HEK293 (cell line): ENCODE data around the gene BLACAT1.

Experiments used
- CTCF ChIA-PET: fragments of 350-600 bp; formaldehyde crosslinking; extraction: SDS; loops from one replicate; lab custom pipeline; 2021; ENCODE audit warnings: antibody characterized with exemption; lab: Yijun Ruan, JAX
- POLR2A ChIA-PET: fragments of 300-600 bp; formaldehyde crosslinking; extraction: SDS; loops from one replicate; lab custom pipeline; 2020; ENCODE audit warnings: antibody characterized with exemption, inconsistent platforms; lab: Yijun Ruan, JAX
- H3K27ac ChIP-seq: fragments of 200-500 bp; sonication (Bioruptor generic); 2 replicates; pipeline ENCODE4 v1.5.1; 2014; ENCODE audit warnings: low read depth, low read length, control low read depth, inconsistent platforms; ENCODE audit errors: extremely low read depth
- H3K36me3 ChIP-seq, 2 experiments: fragments of 200-500 bp in 1 of 2; sonication (Bioruptor generic) in 1 of 2; 1 replicate in 1 of 2; 2 replicates in 1 of 2; pipeline ENCODE4 v1.5.1; 2014 to 2017; ENCODE audit warnings: inconsistent platforms in 2 of 2, low read length in 2 of 2; ENCODE audit not compliant: control insufficient read depth in 2 of 2, insufficient read depth in 1 of 2
- H3K4me1 ChIP-seq: fragments of 200-500 bp; sonication (Bioruptor generic); 2 replicates; pipeline ENCODE4 v1.5.1; 2014; ENCODE audit warnings: mild to moderate bottlenecking, low read length, inconsistent platforms; ENCODE audit not compliant: control insufficient read depth, insufficient read depth
- H3K4me3 ChIP-seq: 2 replicates; pipeline ENCODE4 v1.5.1; 2011; ENCODE audit warnings: low read depth, mild to moderate bottlenecking, control low read depth, low read length, moderate library complexity
- H3K9me3 ChIP-seq: fragments of 200-500 bp; sonication (Bioruptor generic); 2 replicates; pipeline ENCODE4 v1.5.1; 2014; ENCODE audit warnings: low read depth, low read length, inconsistent platforms; ENCODE audit not compliant: control insufficient read depth, insufficient read depth
- GFI1B ChIP-seq: fragments of 450-650 bp; formaldehyde crosslinking; IDR thresholded peaks from 2 replicates; pipeline ENCODE4 v1.5.1; 2016; ENCODE audit warnings: missing biosample characterization, missing genetic modification characterization
- KLF9 ChIP-seq: fragments of 450-650 bp; formaldehyde crosslinking; IDR thresholded peaks from 2 replicates; pipeline ENCODE4 v1.5.1; 2016; ENCODE audit warnings: missing biosample characterization, missing genetic modification characterization, low read depth
- OVOL3 ChIP-seq: fragments of 450-650 bp; formaldehyde crosslinking; IDR thresholded peaks from 2 replicates; pipeline ENCODE4 v1.5.1; 2016; ENCODE audit warnings: missing biosample characterization, missing genetic modification characterization
- REPIN1 ChIP-seq: fragments of 450-650 bp; formaldehyde crosslinking; IDR thresholded peaks from 2 replicates; pipeline ENCODE4 v1.5.1; 2017; ENCODE audit warnings: missing biosample characterization, missing genetic modification characterization, low read depth
- TCF7L2 ChIP-seq: IDR thresholded peaks from 2 replicates; pipeline ENCODE4 v1.6.1; 2011; ENCODE audit warnings: low read depth, mild to moderate bottlenecking, inconsistent platforms, low read length, moderate library complexity, borderline replicate concordance
- ZBTB26 ChIP-seq: fragments of 450-650 bp; formaldehyde crosslinking; optimal IDR thresholded peaks from 2 replicates; pipeline ENCODE3; 2016; ENCODE audit warnings: missing biosample characterization, mild to moderate bottlenecking, missing genetic modification characterization
- ZEB2 ChIP-seq: fragments of 450-650 bp; formaldehyde crosslinking; IDR thresholded peaks from 2 replicates; pipeline ENCODE4 v1.5.1; 2016; ENCODE audit warnings: missing biosample characterization, missing genetic modification characterization
- ZFP69B ChIP-seq: fragments of 450-650 bp; formaldehyde crosslinking; IDR thresholded peaks from 2 replicates; pipeline ENCODE4 v1.5.1; 2016; ENCODE audit warnings: missing biosample characterization, missing genetic modification characterization
- ZNF121 ChIP-seq: fragments of 450-650 bp; formaldehyde crosslinking; IDR thresholded peaks from 2 replicates; pipeline ENCODE4 v1.5.1; 2016; ENCODE audit warnings: missing biosample characterization, missing genetic modification characterization
- ZNF16 ChIP-seq: fragments of 450-650 bp; formaldehyde crosslinking; IDR thresholded peaks from 2 replicates; pipeline ENCODE4 v1.5.1; 2016; ENCODE audit warnings: low read depth, missing biosample characterization, missing genetic modification characterization
- ZNF202 ChIP-seq: fragments of 450-650 bp; formaldehyde crosslinking; IDR thresholded peaks from 2 replicates; pipeline ENCODE4 v1.5.1; 2016; ENCODE audit warnings: missing biosample characterization, missing genetic modification characterization, borderline replicate concordance
- ZNF211 ChIP-seq: fragments of 450-650 bp; formaldehyde crosslinking; IDR thresholded peaks from 2 replicates; pipeline ENCODE4 v1.5.1; 2016; ENCODE audit warnings: low read depth, missing biosample characterization, missing genetic modification characterization
- ZNF214 ChIP-seq: fragments of 450-650 bp; formaldehyde crosslinking; IDR thresholded peaks from 2 replicates; pipeline ENCODE4 v1.5.1; 2017; ENCODE audit warnings: missing biosample characterization, mild to moderate bottlenecking, missing genetic modification characterization, borderline replicate concordance
- ZNF354C ChIP-seq: fragments of 450-650 bp; formaldehyde crosslinking; IDR thresholded peaks from 2 replicates; pipeline ENCODE4 v1.5.1; 2016; ENCODE audit warnings: missing biosample characterization, missing genetic modification characterization, low read depth, borderline replicate concordance
- ZNF473 ChIP-seq: fragments of 450-650 bp; formaldehyde crosslinking; IDR thresholded peaks from 2 replicates; pipeline ENCODE4 v1.5.1; 2017; ENCODE audit warnings: missing biosample characterization, missing genetic modification characterization
- ZNF488 ChIP-seq: fragments of 450-650 bp; formaldehyde crosslinking; IDR thresholded peaks from 2 replicates; pipeline ENCODE4 v1.5.1; 2016; ENCODE audit warnings: missing biosample characterization, missing genetic modification characterization
- ZNF555 ChIP-seq: fragments of 450-650 bp; formaldehyde crosslinking; conservative IDR thresholded peaks from 2 replicates; pipeline ENCODE4 v1.5.1; 2017; ENCODE audit warnings: missing biosample characterization, mild to moderate bottlenecking, missing genetic modification characterization, inconsistent platforms
- ZNF561 ChIP-seq: fragments of 450-650 bp; IDR thresholded peaks from 2 replicates; pipeline ENCODE4 v1.5.1; 2018; ENCODE audit warnings: missing biosample characterization, missing genetic modification characterization, borderline replicate concordance
- ZNF600 ChIP-seq: fragments of 450-650 bp; formaldehyde crosslinking; IDR thresholded peaks from 2 replicates; pipeline ENCODE4 v1.5.1; 2016; ENCODE audit warnings: missing biosample characterization, missing genetic modification characterization
- ZNF768 ChIP-seq: fragments of 450-650 bp; formaldehyde crosslinking; IDR thresholded peaks from 2 replicates; pipeline ENCODE4 v1.5.1; 2018; ENCODE audit warnings: missing biosample characterization, mild to moderate bottlenecking, missing genetic modification characterization
- ZNF785 ChIP-seq: fragments of 450-650 bp; formaldehyde crosslinking; IDR thresholded peaks from 2 replicates; pipeline ENCODE4 v1.5.1; 2016; ENCODE audit warnings: missing biosample characterization, missing genetic modification characterization
- ZNF830 ChIP-seq: fragments of 450-650 bp; IDR thresholded peaks from 2 replicates; pipeline ENCODE4 v1.5.0; 2018; ENCODE audit warnings: missing biosample characterization, missing genetic modification characterization, low read depth, mild to moderate bottlenecking, moderate library complexity
- ZNF843 ChIP-seq: fragments of 450-650 bp; formaldehyde crosslinking; IDR thresholded peaks from 2 replicates; pipeline ENCODE4 v1.5.1; 2016; ENCODE audit warnings: missing biosample characterization, missing genetic modification characterization
- ZSCAN4 ChIP-seq: fragments of 450-650 bp; formaldehyde crosslinking; IDR thresholded peaks from 2 replicates; pipeline ENCODE4 v1.5.1; 2017; ENCODE audit warnings: missing biosample characterization, missing genetic modification characterization
- ZXDB ChIP-seq: fragments of 450-650 bp; formaldehyde crosslinking; IDR thresholded peaks from 2 replicates; pipeline ENCODE4 v1.5.1; 2016; ENCODE audit warnings: missing biosample characterization, missing genetic modification characterization

The BLACAT1 gene

GRCh38 chr1:205417870-205418635, 37.8 kb downstream of the BLACAT1 start:
- Histone ChIP-seq H3K9me3 (no peaks in the 10 kb centered on the region), H3K4me3 (no peak overlapping the region), H3K4me1 (peaks cover 3% of the 10 kb centered on the region; the same call in 1 of the 2 replicates), H3K36me3 (no peaks in the 10 kb centered on the region), H3K27ac (no peak overlapping the region)
- TF ChIP-seq ZBTB26 (tag by site-specific recombination) (no peak), ZEB2 (no peak), ZNF600 (tag by site-specific recombination) (no peak), ZNF488 (no peak), ZNF214 (tag by site-specific recombination) (no peak), KLF9 (tag by site-specific recombination) (no peak), ZNF202 (tag by site-specific recombination) (no peak), ZNF843 (tag by site-specific recombination) (no peak), TCF7L2 (no peak)
- ChIA-PET POLR2A (no interaction called here), CTCF (interaction anchor here (1.2 to 7.3 kb wide), 3 partner anchors 13 to 174 kb away, joined by 3 to 46 read pairs (median 24); no protein-coding TSS in a partner anchor)

GRCh38 chr1:205416322-205416721, 39.5 kb downstream of the BLACAT1 start:
- H3K36me3 ChIP-seq, result no peaks in the 10 kb centered on the region
- TF ChIP-seq ZNF785 (tag by site-specific recombination), result no peak
- no peak for TF ChIP-seq ZNF768 (tag by site-specific recombination)
- no peak for TF ChIP-seq ZNF600 (tag by site-specific recombination)
- TF ChIP-seq GFI1B (tag by site-specific recombination), result no peak
- no peak for TF ChIP-seq ZNF473 (tag by site-specific recombination)
- TF ChIP-seq ZNF211 (tag by site-specific recombination), result no peak
- no peak for TF ChIP-seq ZNF555 (tag by site-specific recombination)
- no peak for TF ChIP-seq TCF7L2
- no peak for TF ChIP-seq ZNF354C (tag by site-specific recombination)
- no peak for TF ChIP-seq ZNF16 (tag by site-specific recombination)
- TF ChIP-seq REPIN1 (tag by site-specific recombination), result no peak
- no peak for TF ChIP-seq ZXDB (tag by site-specific recombination)
- no peak for TF ChIP-seq OVOL3 (tag by site-specific recombination)
- no peak for TF ChIP-seq ZNF561 (tag by site-specific recombination)
- no peak for TF ChIP-seq ZNF830 (tag by site-specific recombination)
- TF ChIP-seq ZFP69B (tag by site-specific recombination), result no peak
- TF ChIP-seq ZNF121 (tag by site-specific recombination), result no peak
- TF ChIP-seq ZSCAN4 (tag by site-specific recombination), result no peak
- no peak overlapping the region for H3K27ac ChIP-seq
- ChIA-PET POLR2A (interaction anchor here (0.8 to 1.2 kb wide), 2 partner anchors 15 to 216 kb away, joined by 3 read pairs; partner anchors contain the start of gene ELK4), CTCF (interaction anchor here (0.5 to 7.3 kb wide), 8 partner anchors 14 to 355 kb away, joined by 3 to 46 read pairs (median 4); no protein-coding TSS in a partner anchor)
- no peaks in the 10 kb centered on the region for H3K9me3 ChIP-seq
- H3K4me3 ChIP-seq, result no peak overlapping the region
- peaks cover 3% of the 10 kb centered on the region; the same call in 1 of the 2 replicates for H3K4me1 ChIP-seq
